HG02798 (cell line): ENCODE measurements around the gene UBN2.

Source experiments
- ATAC-seq: cut with Tn5 transposase; IDR thresholded peaks from one replicate; pipeline ENCODE4 v1.9.1; 2021; ENCODE audit warnings: mild to moderate bottlenecking; ENCODE audit not compliant: unreplicated experiment, poor library complexity

Gene UBN2

GRCh38 chr7:139231513-139232376 lies 708 bp downstream of the UBN2 start:
- ATAC-seq: peak; percentile 32

GRCh38 chr7:139232377-139232717 lies 1.3 kb downstream of the UBN2 start:
- no peak for ATAC-seq

- ATAC-seq: no peak
These were observed 1.9 kb downstream of the UBN2 start for GRCh38 chr7:139232904-139233303.

- ATAC-seq: no peak
These were observed 10.2 kb downstream of the UBN2 start for GRCh38 chr7:139241258-139241657.

- no peak for ATAC-seq
These were observed 11.8 kb downstream of the UBN2 start for GRCh38 chr7:139242741-139243281.

GRCh38 chr7:139245401-139245800 lies 14.4 kb downstream of the UBN2 start:
- no peak for ATAC-seq

GRCh38 chr7:139246494-139246893 lies 15.5 kb downstream of the UBN2 start:
- ATAC-seq: no peak

- no peak for ATAC-seq
These were observed 15.9 kb downstream of the UBN2 start for GRCh38 chr7:139246905-139247304.

GRCh38 chr7:139249179-139249810 lies 18.3 kb downstream of the UBN2 start:
- no peak for ATAC-seq

- ATAC-seq: no peak
These were observed 21.4 kb downstream of the UBN2 start for GRCh38 chr7:139252451-139252850.

GRCh38 chr7:139254281-139254680 lies 23.2 kb downstream of the UBN2 start:
- no peak for ATAC-seq

GRCh38 chr7:139254728-139255127 lies 23.7 kb downstream of the UBN2 start:
- ATAC-seq: no peak

GRCh38 chr7:139255290-139255689 lies 24.3 kb downstream of the UBN2 start:
- no peak for ATAC-seq

- ATAC-seq: no peak
These were observed 28.1 kb downstream of the UBN2 start for GRCh38 chr7:139259142-139259541.

GRCh38 chr7:139264220-139264619 lies 33.2 kb downstream of the UBN2 start:
- no peak for ATAC-seq

- no peak for ATAC-seq
These were observed 34.6 kb downstream of the UBN2 start for GRCh38 chr7:139265673-139266072.

- ATAC-seq: no peak
These were observed 40.9 kb downstream of the UBN2 start for GRCh38 chr7:139271718-139272628.

GRCh38 chr7:139284252-139284896 lies 53.3 kb downstream of the UBN2 start:
- ATAC-seq: no peak

GRCh38 chr7:139286144-139286543 lies 55.1 kb downstream of the UBN2 start:
- no peak for ATAC-seq

GRCh38 chr7:139292821-139293220 lies 61.8 kb downstream of the UBN2 start:
- no peak for ATAC-seq
